Neural progenitor cell (in vitro differentiated cells): ENCODE data around the gene RNF225. TPM values are rescaled to one million over a fixed set of nuclear protein-coding genes. Genes with fewer than 3 reads are reported as not detected.

Source experiments
- DNase-seq: peaks from one replicate; pipeline ENCODE4 v3.0.0-alpha.2; 2016; ENCODE audit warnings: low spot score
- H2AFZ ChIP-seq: fragments of 200-600 bp; sonication (generic); replicated peaks from 2 replicates; pipeline ENCODE4 v1.6.1; 2016; ENCODE audit warnings: antibody characterized with exemption
- H3F3A ChIP-seq: fragments of 200-600 bp; sonication (generic); 2 replicates; pipeline ENCODE4 v1.6.1; 2016; ENCODE audit warnings: antibody characterized with exemption, low read depth
- H3K27ac ChIP-seq: fragments of 200-600 bp; sonication (generic); 2 replicates; pipeline ENCODE4 v1.5.1; 2016; ENCODE audit warnings: mild to moderate bottlenecking
- H3K27me3 ChIP-seq: fragments of 200-600 bp; sonication (generic); 2 replicates; pipeline ENCODE4 v1.6.1; 2016; ENCODE audit warnings: mild to moderate bottlenecking, moderate library complexity
- H3K36me3 ChIP-seq: fragments of 200-600 bp; sonication (generic); 2 replicates; pipeline ENCODE4 v1.5.1; 2016
- H3K4me1 ChIP-seq: fragments of 200-600 bp; sonication (generic); 2 replicates; pipeline ENCODE4 v1.6.1; 2016; ENCODE audit warnings: mixed run types
- H3K4me2 ChIP-seq: fragments of 200-600 bp; sonication (generic); 2 replicates; pipeline ENCODE4 v1.6.1; 2016
- H3K4me3 ChIP-seq: fragments of 200-600 bp; sonication (generic); 2 replicates; pipeline ENCODE4 v1.5.1; 2016
- H3K79me2 ChIP-seq: fragments of 200-600 bp; sonication (generic); 2 replicates; pipeline ENCODE4 v1.6.1; 2016; ENCODE audit warnings: low read depth
- H3K9ac ChIP-seq: fragments of 200-600 bp; sonication (generic); 2 replicates; pipeline ENCODE4 v1.6.1; 2016
- H3K9me3 ChIP-seq: fragments of 200-600 bp; sonication (generic); 2 replicates; pipeline ENCODE4 v1.5.1; 2016; ENCODE audit warnings: low read depth
- H4K20me1 ChIP-seq: fragments of 200-600 bp; sonication (generic); 2 replicates; pipeline ENCODE4 v1.6.1; 2016; ENCODE audit warnings: low read depth
- H3K27ac Mint-ChIP-seq: 3 replicates; pipeline ENCODE4 v1.8.0; 2021; ENCODE audit warnings: mixed read lengths
- H3K27me3 Mint-ChIP-seq: 2 replicates; pipeline ENCODE4 v1.8.0; 2022; ENCODE audit warnings: low read depth, mild to moderate bottlenecking, inconsistent platforms, moderate library complexity, mixed read lengths; ENCODE audit not compliant: insufficient read depth
- H3K36me3 Mint-ChIP-seq: 3 replicates; pipeline ENCODE4 v1.8.0; 2021; ENCODE audit warnings: mixed read lengths
- H3K4me1 Mint-ChIP-seq: 3 replicates; pipeline ENCODE4 v1.8.0; 2021; ENCODE audit warnings: mixed read lengths
- H3K4me3 Mint-ChIP-seq: 3 replicates; pipeline ENCODE4 v1.8.0; 2021; ENCODE audit warnings: mild to moderate bottlenecking, moderate library complexity, mixed read lengths
- H3K9me3 Mint-ChIP-seq: 3 replicates; pipeline ENCODE4 v1.8.0; 2020; ENCODE audit warnings: mixed read lengths
- EZH2 ChIP-seq: fragments of 200-600 bp; sonication (generic); IDR thresholded peaks from 2 replicates; pipeline ENCODE4 v1.6.1; 2017; ENCODE audit warnings: antibody characterized with exemption, mild to moderate bottlenecking, moderate library complexity
- EZH2phosphoT487 ChIP-seq: fragments of 200-600 bp; sonication (generic); IDR thresholded peaks from 2 replicates; pipeline ENCODE4 v1.6.1; 2017; ENCODE audit warnings: antibody characterized with exemption
- total RNA-seq: library from RNA; depleted of rRNA; stranded (reverse); fragments of >200 nt; gene quantifications from 2 replicates; pipeline ENCODE4 v1.2.3, GENCODE V29; 2015; ENCODE audit warnings: low replicate concordance
- TF ChIP-seq, protein P1 (sequence below): fragments of 200-600 bp; sonication (generic); IDR thresholded peaks from 2 replicates; pipeline ENCODE4 v1.5.1; 2017; ENCODE audit warnings: antibody characterized with exemption, mild to moderate bottlenecking

Gene RNF225
- total RNA-seq, 1 donor from 2014 or later: not detected

DNA sequence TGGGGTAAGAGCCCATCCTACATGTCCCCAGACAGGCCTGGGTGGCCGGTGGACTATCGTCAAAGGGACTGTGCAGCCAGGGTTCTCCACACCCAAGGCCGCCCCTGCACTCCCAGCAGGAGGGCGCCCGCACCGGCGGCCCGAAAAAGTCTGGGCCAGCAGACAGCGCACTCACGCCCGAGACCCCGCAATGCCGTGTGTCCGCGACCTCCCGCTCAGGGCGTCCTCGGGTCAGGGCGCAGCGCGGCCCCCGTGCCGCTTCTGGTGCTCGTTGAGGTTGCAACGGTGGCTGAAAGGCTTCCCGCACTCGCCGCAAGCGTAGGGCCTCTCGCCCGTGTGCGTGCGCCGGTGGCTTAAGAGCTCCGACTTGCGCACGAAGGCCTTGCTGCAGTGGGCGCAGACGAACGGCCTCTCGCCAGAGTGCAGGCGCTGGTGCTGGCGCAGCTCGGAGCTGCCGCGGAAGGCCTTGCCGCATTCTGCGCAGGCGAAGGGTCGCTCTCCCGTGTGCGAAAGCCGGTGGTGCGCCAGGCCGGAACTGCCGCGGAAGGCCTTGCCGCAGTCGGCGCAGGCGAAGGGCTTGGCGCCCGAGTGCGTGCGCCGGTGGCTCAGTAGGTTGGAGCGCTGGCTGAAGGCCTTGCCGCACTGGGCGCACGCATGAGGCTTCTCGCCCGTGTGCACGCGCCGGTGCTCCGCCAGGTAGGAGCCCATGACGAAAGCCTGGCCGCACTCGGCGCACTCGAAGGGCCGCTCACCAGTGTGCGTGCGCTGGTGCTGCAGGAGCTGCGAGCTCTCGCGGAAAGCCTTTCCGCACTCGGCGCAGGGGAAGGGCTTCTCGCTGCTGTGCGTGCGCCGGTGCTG, 39.3 kb upstream of the RNF225 start:
- Mint-ChIP-seq H3K9me3 (no peaks in the 10 kb centered on the region), H3K36me3 (peaks cover 2% of the 10 kb centered on the region), H3K27ac (no peak overlapping the region), H3K4me1 (peaks cover 4% of the 10 kb centered on the region), H3K27me3 (peaks cover 13% of the 10 kb centered on the region), H3K4me3 (no peak overlapping the region)
- H3K9me3 ChIP-seq: no peaks in the 10 kb centered on the region
- no peak overlapping the region for H2AFZ ChIP-seq
- peaks cover 4% of the 10 kb centered on the region for H3K79me2 ChIP-seq
- no peak overlapping the region for H3K9ac ChIP-seq
- no peak for DNase-seq
- no peak overlapping the region for H3K27ac ChIP-seq
- H3K4me1 ChIP-seq: no peaks in the 10 kb centered on the region
- no peaks in the 10 kb centered on the region for H3K27me3 ChIP-seq
- TF ChIP-seq EZH2 (no peak), EZH2phosphoT487 (no peak)
- TF ChIP-seq, protein P1, sequence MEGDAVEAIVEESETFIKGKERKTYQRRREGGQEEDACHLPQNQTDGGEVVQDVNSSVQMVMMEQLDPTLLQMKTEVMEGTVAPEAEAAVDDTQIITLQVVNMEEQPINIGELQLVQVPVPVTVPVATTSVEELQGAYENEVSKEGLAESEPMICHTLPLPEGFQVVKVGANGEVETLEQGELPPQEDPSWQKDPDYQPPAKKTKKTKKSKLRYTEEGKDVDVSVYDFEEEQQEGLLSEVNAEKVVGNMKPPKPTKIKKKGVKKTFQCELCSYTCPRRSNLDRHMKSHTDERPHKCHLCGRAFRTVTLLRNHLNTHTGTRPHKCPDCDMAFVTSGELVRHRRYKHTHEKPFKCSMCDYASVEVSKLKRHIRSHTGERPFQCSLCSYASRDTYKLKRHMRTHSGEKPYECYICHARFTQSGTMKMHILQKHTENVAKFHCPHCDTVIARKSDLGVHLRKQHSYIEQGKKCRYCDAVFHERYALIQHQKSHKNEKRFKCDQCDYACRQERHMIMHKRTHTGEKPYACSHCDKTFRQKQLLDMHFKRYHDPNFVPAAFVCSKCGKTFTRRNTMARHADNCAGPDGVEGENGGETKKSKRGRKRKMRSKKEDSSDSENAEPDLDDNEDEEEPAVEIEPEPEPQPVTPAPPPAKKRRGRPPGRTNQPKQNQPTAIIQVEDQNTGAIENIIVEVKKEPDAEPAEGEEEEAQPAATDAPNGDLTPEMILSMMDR: no peak
- no peaks in the 10 kb centered on the region for H4K20me1 ChIP-seq
- H3K4me3 ChIP-seq: no peak overlapping the region
- H3F3A ChIP-seq: no peaks in the 10 kb centered on the region
- H3K4me2 ChIP-seq: no peak overlapping the region
- H3K36me3 ChIP-seq: no peaks in the 10 kb centered on the region

DNA sequence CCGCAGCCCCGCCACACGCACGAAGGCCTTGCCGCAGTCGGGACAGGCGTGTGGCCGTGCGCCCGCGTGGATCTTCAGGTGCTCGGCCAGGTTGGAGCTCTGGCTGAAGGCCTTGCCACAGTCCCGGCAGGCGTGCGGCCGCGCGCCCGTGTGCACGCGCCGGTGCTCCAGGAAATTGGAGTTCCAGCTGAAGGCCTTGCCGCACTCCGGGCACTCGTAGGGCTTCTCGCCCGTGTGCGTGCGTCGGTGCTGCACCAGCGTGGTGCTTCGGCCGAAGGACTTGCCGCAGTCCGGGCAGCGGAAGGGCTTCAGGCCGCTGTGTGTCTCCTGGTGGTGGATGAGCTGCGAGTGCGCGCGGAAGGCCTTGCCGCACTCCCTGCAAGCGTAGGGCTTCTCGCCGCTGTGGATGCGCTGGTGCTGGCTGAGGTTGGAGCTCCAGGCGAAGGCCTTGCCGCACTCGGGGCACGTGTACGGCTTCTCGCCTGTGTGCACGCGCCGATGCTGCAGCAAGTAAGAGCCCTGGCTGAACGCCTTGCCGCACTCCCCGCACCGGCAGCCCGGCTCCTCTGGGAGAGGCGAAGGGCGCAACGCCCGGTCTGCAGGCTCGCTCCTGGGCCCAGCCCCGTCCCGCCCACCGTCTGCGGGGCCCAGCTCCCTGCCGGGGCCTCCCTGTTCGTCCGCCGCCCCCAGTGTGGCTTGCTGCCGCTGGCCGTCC, 38.5 kb upstream of the RNF225 start:
- Mint-ChIP-seq H3K9me3 (no peaks in the 10 kb centered on the region), H3K4me3 (no peak overlapping the region), H3K4me1 (peaks cover 10% of the 10 kb centered on the region), H3K27ac (no peak overlapping the region), H3K27me3 (peaks cover 14% of the 10 kb centered on the region), H3K36me3 (peaks cover 2% of the 10 kb centered on the region)
- H3K4me1 ChIP-seq: no peaks in the 10 kb centered on the region
- DNase-seq: no peak
- peaks cover 10% of the 10 kb centered on the region for H3K79me2 ChIP-seq
- H3K9me3 ChIP-seq: no peaks in the 10 kb centered on the region
- H3F3A ChIP-seq: peaks cover 4% of the 10 kb centered on the region
- H3K4me3 ChIP-seq: no peak overlapping the region
- H3K27ac ChIP-seq: no peak overlapping the region
- no peaks in the 10 kb centered on the region for H3K27me3 ChIP-seq
- H3K36me3 ChIP-seq: no peaks in the 10 kb centered on the region
- H4K20me1 ChIP-seq: no peaks in the 10 kb centered on the region
- no peak overlapping the region for H2AFZ ChIP-seq
- H3K9ac ChIP-seq: no peak overlapping the region
- H3K4me2 ChIP-seq: no peak overlapping the region
- TF ChIP-seq, protein P1: no peak
- TF ChIP-seq EZH2phosphoT487: no peak
- TF ChIP-seq EZH2: no peak

DNA sequence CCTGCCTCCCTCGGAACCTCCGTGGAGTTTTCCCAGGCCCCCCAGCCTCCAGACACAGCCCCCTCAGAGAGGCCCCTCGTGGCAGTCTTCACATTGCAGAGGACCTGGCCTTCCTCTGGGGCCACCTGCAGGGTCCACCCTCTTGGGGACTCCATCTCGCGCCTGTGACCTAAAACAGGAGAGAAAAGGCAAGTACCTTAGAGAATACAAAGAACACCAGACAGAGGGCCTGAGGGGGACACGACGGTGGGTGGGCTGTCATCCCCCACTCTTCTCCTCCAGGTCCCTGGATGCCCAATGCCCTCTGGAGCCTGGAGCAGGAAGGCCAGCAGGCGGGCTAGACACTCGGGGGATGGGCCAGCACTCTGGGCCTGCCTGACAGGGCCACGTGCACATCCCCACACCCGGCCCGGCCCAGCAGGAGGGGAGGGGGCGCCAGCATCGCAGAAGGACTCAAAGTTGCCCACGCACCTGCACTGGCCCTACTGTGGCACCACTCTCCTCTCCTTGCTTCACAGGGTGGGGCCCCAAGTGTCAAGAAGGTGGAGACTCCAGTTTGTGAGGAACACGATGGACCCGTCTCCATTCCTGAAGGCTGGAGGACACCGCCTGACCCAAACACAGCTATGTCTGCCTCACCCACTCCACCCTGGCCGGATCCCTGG, 37.8 kb upstream of the RNF225 start:
- Histone ChIP-seq H2AFZ (no peak overlapping the region), H3F3A (peaks cover 7% of the 10 kb centered on the region), H3K27ac (no peak overlapping the region), H3K4me3 (no peak overlapping the region), H4K20me1 (no peaks in the 10 kb centered on the region), H3K79me2 (peaks cover 10% of the 10 kb centered on the region), H3K9me3 (no peaks in the 10 kb centered on the region), H3K27me3 (no peaks in the 10 kb centered on the region), H3K36me3 (no peaks in the 10 kb centered on the region), H3K4me1 (no peaks in the 10 kb centered on the region), H3K4me2 (no peak overlapping the region), H3K9ac (no peak overlapping the region)
- Mint-ChIP-seq H3K4me3 (no peak overlapping the region), H3K9me3 (no peaks in the 10 kb centered on the region), H3K36me3 (peaks cover 2% of the 10 kb centered on the region), H3K4me1 (peaks cover 11% of the 10 kb centered on the region), H3K27me3 (peaks cover 12% of the 10 kb centered on the region), H3K27ac (no peak overlapping the region)
- DNase-seq: no peak
- TF ChIP-seq EZH2phosphoT487: no peak
- TF ChIP-seq, protein P1: no peak
- no peak for TF ChIP-seq EZH2
